Progenitor cell of endocrine pancreas (in vitro differentiated cells): ENCODE results near the gene CYP2A13. TPM values are rescaled to one million over a fixed set of nuclear protein-coding genes. Genes with fewer than 3 reads are reported as not detected.
"Not testable (repeated sequence)": the region's sequence is repeated elsewhere in the genome, so short reads cannot be mapped to it uniquely, and the experiment has no call there.

Experiments used
- DNase-seq: peaks from one replicate; pipeline ENCODE4 v3.0.0; 2021; ENCODE audit warnings: low spot score; ENCODE audit not compliant: unreplicated experiment
- H3K27ac Mint-ChIP-seq: 2 replicates; pipeline ENCODE4 v1.8.0; 2021; ENCODE audit warnings: mild to moderate bottlenecking, moderate library complexity, mixed read lengths
- H3K27me3 Mint-ChIP-seq: 2 replicates; pipeline ENCODE4 v1.8.0; 2021; ENCODE audit warnings: mixed read lengths
- H3K36me3 Mint-ChIP-seq: 2 replicates; pipeline ENCODE4 v1.8.0; 2022; ENCODE audit warnings: mixed read lengths; ENCODE audit not compliant: insufficient read depth
- H3K4me1 Mint-ChIP-seq: 2 replicates; pipeline ENCODE4 v1.8.0; 2021; ENCODE audit warnings: low read depth, mixed read lengths
- H3K4me3 Mint-ChIP-seq: 2 replicates; pipeline ENCODE4 v1.8.0; 2021; ENCODE audit warnings: low read depth, mild to moderate bottlenecking, moderate library complexity, mixed read lengths
- H3K9me3 Mint-ChIP-seq: 2 replicates; pipeline ENCODE4 v1.8.0; 2021; ENCODE audit warnings: low read depth, mixed read lengths
- CTCF ChIP-seq: fragments of 200-600 bp; sonication (generic); IDR thresholded peaks from one replicate; pipeline ENCODE4 v1.5.0; 2021; ENCODE audit warnings: antibody characterized with exemption, mild to moderate bottlenecking; ENCODE audit not compliant: unreplicated experiment
- total RNA-seq: library from RNA; stranded (reverse); gene quantifications from 2 replicates; pipeline ENCODE4 v1.2.1, GENCODE V29; 2021

CYP2A13 gene
- total RNA-seq, 1 donor from 2014 or later = 0.17 TPM

GRCh38 chr19:41095703-41096102 lies 7.5 kb downstream of the CYP2A13 start:
- H3K4me3 Mint-ChIP-seq = no peak overlapping the region
- peaks cover 37% of the 10 kb centered on the region for H3K27me3 Mint-ChIP-seq
- no peaks in the 10 kb centered on the region for H3K36me3 Mint-ChIP-seq
- no peak for DNase-seq
- peaks cover 15% of the 10 kb centered on the region for H3K9me3 Mint-ChIP-seq
- peaks cover 6% of the 10 kb centered on the region for H3K4me1 Mint-ChIP-seq
- TF ChIP-seq CTCF = no peak
- no peak overlapping the region for H3K27ac Mint-ChIP-seq

- Mint-ChIP-seq H3K27ac (no peak overlapping the region), H3K27me3 (peaks cover 30% of the 10 kb centered on the region), H3K36me3 (no peaks in the 10 kb centered on the region), H3K9me3 (peaks cover 19% of the 10 kb centered on the region), H3K4me1 (peaks cover 4% of the 10 kb centered on the region), H3K4me3 (no peak overlapping the region)
- no peak for DNase-seq
- no peak for TF ChIP-seq CTCF
These were observed 8.1 kb downstream of the CYP2A13 start for GRCh38 chr19:41096353-41096752.

- Mint-ChIP-seq H3K27me3 (peaks cover 24% of the 10 kb centered on the region), H3K4me3 (no peak overlapping the region), H3K4me1 (peaks cover 4% of the 10 kb centered on the region), H3K36me3 (peaks cover 2% of the 10 kb centered on the region), H3K27ac (no peak overlapping the region), H3K9me3 (peaks cover 26% of the 10 kb centered on the region)
- TF ChIP-seq CTCF = no peak
- DNase-seq = no peak
These were observed 9.1 kb downstream of the CYP2A13 start for GRCh38 chr19:41097302-41097701.

- TF ChIP-seq CTCF = no peak
- H3K36me3 Mint-ChIP-seq = peaks cover 5% of the 10 kb centered on the region
- no peak for DNase-seq
- no peak overlapping the region for H3K4me3 Mint-ChIP-seq
- peaks cover 29% of the 10 kb centered on the region for H3K9me3 Mint-ChIP-seq
- peaks cover 4% of the 10 kb centered on the region for H3K4me1 Mint-ChIP-seq
- H3K27me3 Mint-ChIP-seq = peaks cover 14% of the 10 kb centered on the region
- no peak overlapping the region for H3K27ac Mint-ChIP-seq
These were observed 10.5 kb downstream of the CYP2A13 start for GRCh38 chr19:41098762-41099161.

GRCh38 chr19:41102210-41102609 lies 14.0 kb downstream of the CYP2A13 start:
- DNase-seq, H3K27me3 Mint-ChIP-seq, H3K4me3 Mint-ChIP-seq, H3K36me3 Mint-ChIP-seq, H3K4me1 Mint-ChIP-seq: not testable (repeated sequence)
- peaks cover 36% of the 10 kb centered on the region for H3K9me3 Mint-ChIP-seq
- peak overlapping the region; percentile 79 for H3K27ac Mint-ChIP-seq

GRCh38 chr19:41106177-41106576 lies 17.9 kb downstream of the CYP2A13 start:
- peaks cover 4% of the 10 kb centered on the region for H3K27me3 Mint-ChIP-seq
- no peak for DNase-seq
- no peak overlapping the region for H3K4me3 Mint-ChIP-seq
- no peaks in the 10 kb centered on the region for H3K4me1 Mint-ChIP-seq
- TF ChIP-seq CTCF = no peak
- H3K36me3 Mint-ChIP-seq = peaks cover 10% of the 10 kb centered on the region
- no peak overlapping the region for H3K27ac Mint-ChIP-seq
- H3K9me3 Mint-ChIP-seq = peaks cover 22% of the 10 kb centered on the region
